Stimulated activated CD4-positive, alpha-beta T cell treated with anti-CD3 and anti-CD28 coated beads, Interleukin-4, amount 100 ng/mL, for 48 hours (primary cell): ENCODE results near the gene TMPRSS2.

Source experiments
- DNase-seq, 2 donors: peaks; one replicate each; pipeline ENCODE4 v3.0.0-alpha.2; 2020; ENCODE audit warnings: low read depth in 2 of 2

Gene TMPRSS2

GRCh38 chr21:41449613-41450012, 58.3 kb downstream of the TMPRSS2 start:
- DNase-seq = no peak

GRCh38 chr21:41447356-41447755, 60.6 kb downstream of the TMPRSS2 start:
- no peak for DNase-seq

DNA sequence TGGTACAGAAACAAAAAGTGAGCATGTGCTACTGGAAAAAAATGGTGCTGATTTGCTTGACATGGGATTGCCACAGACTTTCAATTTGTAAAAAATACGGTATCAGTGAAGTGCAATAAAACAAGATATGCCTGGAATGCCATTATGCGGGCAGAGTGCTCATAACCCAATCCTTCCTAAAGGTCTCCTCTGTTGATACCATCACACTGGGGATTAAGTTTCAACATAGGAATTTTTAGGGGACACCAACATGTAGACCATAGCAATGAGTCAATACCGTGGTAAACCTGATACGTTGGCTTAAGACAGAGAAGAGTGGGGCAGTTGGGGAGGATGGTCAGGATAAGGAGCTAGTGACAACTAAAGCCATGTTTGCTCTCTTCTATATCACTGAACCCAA, 61.4 kb downstream of the TMPRSS2 start:
- no peak for DNase-seq

DNA sequence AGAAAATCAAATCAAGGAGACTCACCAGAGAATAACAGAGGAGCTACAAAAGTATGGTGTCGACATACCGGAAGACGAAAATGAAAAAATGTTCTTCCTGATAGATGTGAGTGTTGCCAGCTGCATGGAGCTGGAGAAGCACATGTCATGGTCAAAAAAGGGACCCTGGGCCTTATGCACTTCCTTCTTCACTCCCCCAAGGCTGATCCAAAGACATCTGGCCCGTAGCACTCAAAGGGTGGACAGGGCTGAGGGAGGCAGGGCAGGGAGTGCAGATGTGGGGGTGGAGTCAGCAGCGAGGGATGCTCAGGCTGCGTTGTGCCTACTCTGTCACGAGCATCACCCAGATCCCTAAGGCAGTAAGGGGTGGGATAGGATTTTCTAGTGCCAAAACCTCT, 62.5 kb downstream of the TMPRSS2 start:
- DNase-seq = no peak

- no peak for DNase-seq
Measured at GRCh38 chr21:41444703-41445464, 63.1 kb downstream of the TMPRSS2 start.

DNA sequence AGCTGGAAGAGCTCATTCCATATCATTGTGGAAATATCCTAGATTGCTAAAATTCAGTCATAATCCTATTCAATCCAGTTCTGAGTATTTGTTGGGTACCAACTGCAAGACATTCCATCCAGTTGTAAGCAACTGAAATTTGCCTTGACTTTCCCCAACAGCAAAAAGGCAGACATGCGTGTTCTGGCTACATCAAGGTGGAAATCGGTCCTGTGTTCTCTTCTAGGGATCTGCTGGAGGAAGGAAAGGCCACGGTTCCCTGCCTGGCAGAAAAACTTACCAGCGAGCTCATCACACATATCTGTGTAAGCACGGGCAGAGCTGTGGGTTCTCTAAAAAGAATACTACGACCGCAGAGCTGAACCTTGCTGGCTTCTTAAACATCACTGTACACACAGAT, 64.4 kb downstream of the TMPRSS2 start:
- DNase-seq = no peak

DNA sequence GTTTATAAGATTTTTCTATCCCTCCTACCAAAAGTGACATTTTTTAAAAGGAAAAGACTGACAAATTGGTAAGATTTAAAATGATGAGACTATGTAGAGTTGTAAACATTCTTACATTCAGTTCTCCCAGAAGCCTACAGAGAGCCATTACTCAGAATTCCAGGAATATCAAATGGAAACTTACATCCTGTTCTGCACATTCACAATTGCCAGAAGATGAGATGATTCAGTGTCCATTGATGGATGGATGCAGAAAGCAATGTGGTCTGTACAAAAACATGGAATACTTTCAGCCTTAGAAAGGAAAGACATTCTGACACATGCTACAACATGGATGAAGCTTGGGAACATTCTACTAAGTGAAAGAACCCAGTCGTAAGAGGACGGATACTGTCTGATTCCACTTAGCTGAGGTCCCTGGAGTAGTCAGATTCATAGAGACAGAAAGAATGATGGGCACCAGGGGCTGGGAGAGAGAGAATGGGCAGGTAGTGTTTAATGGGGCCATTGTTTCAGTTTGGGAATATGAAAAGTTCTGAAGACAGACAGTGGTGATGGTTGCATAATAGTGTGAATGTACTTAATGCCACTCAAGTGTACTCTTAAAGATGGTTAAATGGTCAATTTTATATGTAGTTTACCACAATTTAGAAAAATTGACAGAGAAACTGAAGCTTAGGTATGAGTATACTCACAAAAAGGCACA, 65.3 kb downstream of the TMPRSS2 start:
- no peak for DNase-seq

- no peak for DNase-seq
Measured at GRCh38 chr21:41441546-41441945, 66.4 kb downstream of the TMPRSS2 start.

GRCh38 chr21:41439248-41439647, 68.7 kb downstream of the TMPRSS2 start:
- DNase-seq = no peak

- no peak for DNase-seq
Measured at GRCh38 chr21:41438425-41439113, 69.4 kb downstream of the TMPRSS2 start.

DNA sequence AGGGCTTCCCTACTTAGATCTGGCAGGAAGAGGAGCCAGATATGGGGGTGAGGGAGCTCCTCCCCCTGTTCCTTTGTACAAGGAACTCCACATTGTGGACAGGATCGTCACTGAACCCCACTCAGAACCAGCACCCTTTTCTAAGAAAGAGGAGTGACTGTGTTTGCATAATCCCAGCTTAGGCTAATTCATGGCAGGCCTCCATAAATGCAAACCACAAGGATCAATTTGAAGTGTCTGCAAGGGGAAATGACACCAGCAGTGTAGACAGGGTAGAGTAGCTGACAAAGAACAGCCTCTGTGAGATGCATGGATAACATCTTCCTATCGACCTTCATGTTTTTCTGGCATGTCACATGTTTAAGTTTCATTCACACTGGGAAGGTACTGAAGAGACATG, 70.2 kb downstream of the TMPRSS2 start:
- no peak for DNase-seq

GRCh38 chr21:41435706-41436105, 72.3 kb downstream of the TMPRSS2 start:
- DNase-seq = no peak

DNA sequence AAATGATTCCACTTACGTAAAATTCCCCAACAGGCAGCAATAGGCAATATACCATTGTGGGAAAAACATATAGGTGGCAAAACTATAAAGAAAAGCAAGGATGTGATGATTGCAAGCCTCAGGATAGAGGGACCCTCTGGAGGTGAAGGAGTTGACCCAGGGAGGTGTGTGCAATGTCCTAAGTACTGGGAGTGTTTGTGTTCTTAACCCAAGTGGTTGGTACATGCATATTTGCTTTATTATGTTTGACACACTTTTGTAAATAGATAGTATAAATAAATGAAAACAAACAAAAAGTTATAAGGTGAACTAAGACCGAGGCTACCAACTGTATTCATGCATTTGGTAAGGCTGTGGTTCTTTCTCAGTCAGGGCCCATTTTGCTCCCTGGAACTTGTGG, 74.4 kb downstream of the TMPRSS2 start:
- DNase-seq = no peak

DNA sequence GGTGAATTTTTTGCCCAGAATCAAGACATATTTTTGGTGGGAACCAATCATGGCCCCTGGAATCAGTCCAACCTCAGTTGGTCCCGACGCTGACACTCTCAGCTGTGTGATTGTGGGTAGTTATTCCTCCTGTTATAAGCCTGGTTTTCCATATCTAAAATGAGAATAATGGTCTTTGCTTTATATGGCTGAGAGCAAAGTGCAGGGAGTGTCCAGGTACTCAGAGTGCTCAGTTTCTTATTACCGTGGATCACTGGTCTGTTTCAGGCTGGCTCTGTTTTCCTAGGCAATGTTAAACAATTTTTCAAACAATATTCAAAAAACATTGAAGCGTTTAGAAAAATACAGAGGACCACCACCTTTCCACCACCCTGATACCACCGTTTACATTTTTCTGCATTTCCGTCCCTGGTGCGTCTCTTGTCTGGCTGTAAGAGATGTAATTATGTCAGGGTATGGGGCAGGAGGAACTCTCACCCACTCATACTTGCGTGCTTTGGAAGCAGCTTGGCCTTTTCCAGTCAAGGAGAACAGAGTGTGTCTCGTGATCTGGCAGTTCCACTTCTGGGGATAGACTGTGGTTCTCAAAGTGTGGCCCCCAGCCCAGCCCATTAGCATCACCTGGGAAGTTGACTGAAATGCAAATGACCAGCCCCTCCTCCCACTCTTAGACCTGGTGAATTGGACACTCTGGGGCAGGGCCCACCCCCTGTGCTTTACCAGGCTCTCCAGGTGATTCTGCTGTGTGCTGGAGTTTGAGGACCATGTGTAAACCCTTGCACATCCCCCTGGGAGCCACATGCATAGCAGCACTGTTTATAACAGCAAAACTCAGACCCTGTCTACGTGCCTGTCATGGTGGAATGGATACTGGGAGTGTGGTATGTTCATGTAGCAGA, 75.1 kb downstream of the TMPRSS2 start:
- no peak for DNase-seq

GRCh38 chr21:41431788-41432548, 76.0 kb downstream of the TMPRSS2 start:
- DNase-seq = no peak

GRCh38 chr21:41429925-41430491, 78.0 kb downstream of the TMPRSS2 start:
- DNase-seq = no peak

GRCh38 chr21:41429305-41429704, 78.7 kb downstream of the TMPRSS2 start:
- DNase-seq = no peak

GRCh38 chr21:41428847-41429246, 79.1 kb downstream of the TMPRSS2 start:
- DNase-seq = no peak

DNA sequence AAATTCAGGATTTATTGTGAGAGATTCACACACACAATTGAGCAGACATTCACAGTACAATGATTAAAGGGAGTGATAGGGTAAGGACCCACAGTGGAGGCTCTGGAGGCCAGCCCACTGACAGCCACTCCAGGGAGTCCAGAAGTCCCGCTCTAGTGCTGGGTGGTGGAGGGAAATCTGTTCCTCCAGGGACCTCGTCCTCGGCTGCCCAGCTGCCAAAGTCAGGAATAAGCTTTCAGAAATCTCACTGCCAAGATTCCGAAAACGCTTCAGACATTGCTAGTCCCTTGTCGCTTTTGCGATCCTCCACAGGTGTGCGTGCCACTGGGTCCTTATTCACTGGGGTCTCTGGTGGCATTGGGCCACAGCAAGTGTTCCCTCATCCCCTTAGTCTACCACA, 79.6 kb downstream of the TMPRSS2 start:
- DNase-seq = no peak

DNA sequence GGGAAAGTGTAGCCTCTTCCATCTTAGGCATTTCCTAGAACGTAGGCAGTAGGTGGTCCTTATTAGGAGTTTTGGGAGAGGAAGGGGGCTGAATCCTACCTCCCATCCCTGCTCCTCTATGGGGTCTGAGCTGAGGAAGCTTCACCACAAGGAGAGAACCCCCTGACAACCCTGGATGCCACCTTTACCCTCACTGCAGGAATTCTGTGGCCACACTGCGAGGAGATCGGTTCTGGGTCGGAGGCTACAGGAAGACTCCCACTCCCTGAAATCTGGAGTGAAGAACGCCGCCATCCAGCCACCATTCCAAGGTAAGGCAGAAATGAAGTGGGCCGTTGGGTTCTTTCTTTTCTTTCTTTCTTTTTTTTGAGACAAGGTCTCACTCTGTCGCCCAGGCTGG, 80.4 kb downstream of the TMPRSS2 start:
- DNase-seq = no peak
